ENCODE results near the gene DNAJC5.

DNA sequence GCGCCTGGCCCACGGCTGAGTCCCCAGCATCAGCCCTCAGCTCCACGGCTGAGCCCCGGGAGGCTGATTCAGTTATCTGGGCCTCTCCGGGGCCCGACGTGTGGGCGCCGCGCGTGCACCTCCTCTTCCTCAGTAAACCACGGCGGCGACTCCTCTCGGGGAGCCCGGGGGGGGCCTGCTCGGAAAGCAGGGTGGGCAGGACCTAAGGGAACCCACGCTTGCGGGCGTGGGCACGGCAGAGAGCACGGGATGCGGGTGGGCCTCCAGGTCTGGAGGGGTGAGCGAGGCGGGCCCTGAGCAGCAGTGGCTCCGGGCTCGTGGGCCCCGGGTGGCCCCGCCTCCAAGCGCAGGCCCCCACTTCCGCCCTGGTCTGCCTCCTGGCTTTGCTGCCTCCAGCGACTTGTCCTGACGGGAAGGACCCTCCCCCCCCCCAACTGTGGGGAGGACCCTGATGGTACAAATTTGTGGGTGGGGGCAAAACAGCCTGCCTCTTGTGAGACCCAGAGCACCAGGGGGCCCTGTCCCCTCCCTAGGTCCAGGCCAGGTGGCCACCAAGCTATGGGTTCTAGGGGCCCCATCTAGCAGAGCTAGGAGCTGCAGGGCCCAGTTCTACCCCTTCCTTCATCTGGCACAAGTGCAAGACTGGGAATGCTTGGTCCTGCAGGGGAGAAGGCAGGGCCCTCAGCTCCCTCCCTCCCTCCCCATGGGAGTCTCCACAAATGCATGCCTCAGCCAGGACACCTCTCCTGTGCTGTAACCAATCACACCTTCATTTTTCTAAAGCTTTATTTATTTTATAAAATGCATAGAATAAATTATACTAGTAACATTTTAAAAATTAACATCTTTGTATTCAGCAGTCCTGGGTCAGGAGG, 44.4 kb downstream of the DNAJC5 start:
- TF ChIP-seq, protein P1, sequence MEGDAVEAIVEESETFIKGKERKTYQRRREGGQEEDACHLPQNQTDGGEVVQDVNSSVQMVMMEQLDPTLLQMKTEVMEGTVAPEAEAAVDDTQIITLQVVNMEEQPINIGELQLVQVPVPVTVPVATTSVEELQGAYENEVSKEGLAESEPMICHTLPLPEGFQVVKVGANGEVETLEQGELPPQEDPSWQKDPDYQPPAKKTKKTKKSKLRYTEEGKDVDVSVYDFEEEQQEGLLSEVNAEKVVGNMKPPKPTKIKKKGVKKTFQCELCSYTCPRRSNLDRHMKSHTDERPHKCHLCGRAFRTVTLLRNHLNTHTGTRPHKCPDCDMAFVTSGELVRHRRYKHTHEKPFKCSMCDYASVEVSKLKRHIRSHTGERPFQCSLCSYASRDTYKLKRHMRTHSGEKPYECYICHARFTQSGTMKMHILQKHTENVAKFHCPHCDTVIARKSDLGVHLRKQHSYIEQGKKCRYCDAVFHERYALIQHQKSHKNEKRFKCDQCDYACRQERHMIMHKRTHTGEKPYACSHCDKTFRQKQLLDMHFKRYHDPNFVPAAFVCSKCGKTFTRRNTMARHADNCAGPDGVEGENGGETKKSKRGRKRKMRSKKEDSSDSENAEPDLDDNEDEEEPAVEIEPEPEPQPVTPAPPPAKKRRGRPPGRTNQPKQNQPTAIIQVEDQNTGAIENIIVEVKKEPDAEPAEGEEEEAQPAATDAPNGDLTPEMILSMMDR (IDR thresholded peaks at IDR 0.05; ENCODE audit: low read depth, low read length, poor library complexity, severe bottlenecking) = no peak
- no peak for TF ChIP-seq EZH2phosphoT487 (IDR thresholded peaks at IDR 0.05; ENCODE audit: borderline replicate concordance, low read length)

Data from DOHH2 (cell line).